SK-N-SH (cell line): Measurements from ENCODE around the gene C1orf35. TPM values are rescaled to one million over a fixed set of nuclear protein-coding genes. Genes with fewer than 3 reads are reported as not detected.

ENCODE experiments used
- CTCF ChIA-PET: fragments of 300-600, 350-600 bp; formaldehyde crosslinking; extraction: SDS; loops from one replicate; lab custom pipeline; 2021; lab: Yijun Ruan, JAX
- POLR2A ChIA-PET: fragments of 350-600 bp; sonication (Branson Sonifier 250); formaldehyde crosslinking; extraction: SDS; loops from one replicate; lab custom pipeline; 2020; ENCODE audit warnings: antibody characterized with exemption, inconsistent platforms; lab: Yijun Ruan, JAX
- DNase-seq: peaks from one replicate; pipeline ENCODE4 v3.0.0; 2012
- H2AFZ ChIP-seq: fragments of 200-600 bp; sonication (generic); 2 replicates; pipeline ENCODE4 v1.8.1; 2016; ENCODE audit warnings: antibody characterized with exemption, mild to moderate bottlenecking, low read depth
- H3F3A ChIP-seq: fragments of 200-600 bp; sonication (generic); replicated peaks from 2 replicates; pipeline ENCODE3; 2016; ENCODE audit warnings: antibody characterized with exemption, mild to moderate bottlenecking; ENCODE audit not compliant: insufficient read depth
- H3K27ac ChIP-seq, 2 experiments: fragments of 200-500 bp in 1 of 2; fragments of 200-600 bp in 1 of 2; sonication (Bioruptor generic) in 1 of 2; sonication (generic), shearing (Covaris generic) in 1 of 2; 2 replicates each; pipeline versions ENCODE4 v1.5.1 to v1.6.1; 2014 to 2016; ENCODE audit warnings: low read depth in 2 of 2, inconsistent platforms in 1 of 2, low read length in 1 of 2, mild to moderate bottlenecking in 1 of 2, mixed read lengths in 1 of 2
- H3K27me3 ChIP-seq: fragments of 200-600 bp; sonication (generic), shearing (Covaris generic); 2 replicates; pipeline ENCODE4 v1.6.1; 2016; ENCODE audit warnings: mixed run types; ENCODE audit not compliant: insufficient read depth
- H3K36me3 ChIP-seq, 2 experiments: fragments of 200-500 bp in 1 of 2; fragments of 200-600 bp in 1 of 2; sonication (Bioruptor generic) in 1 of 2; sonication (generic) in 1 of 2; replicated peaks in 1 of 2; 2 replicates each; pipeline versions ENCODE3 to v1.5.1; 2014 to 2016; ENCODE audit warnings: low read length in 1 of 2, mild to moderate bottlenecking in 1 of 2; ENCODE audit not compliant: insufficient read depth in 2 of 2, control insufficient read depth in 1 of 2
- H3K4me1 ChIP-seq, 2 experiments: fragments of 200-500 bp in 1 of 2; fragments of 200-600 bp in 1 of 2; sonication (Bioruptor generic) in 1 of 2; sonication (generic), shearing (Covaris generic) in 1 of 2; 2 replicates each; pipeline versions ENCODE4 v1.5.1 to v1.6.1; 2014 to 2016; ENCODE audit warnings: low read depth in 1 of 2, low read length in 1 of 2, mixed run types in 1 of 2; ENCODE audit not compliant: insufficient read depth in 2 of 2, control insufficient read depth in 1 of 2
- H3K4me2 ChIP-seq: fragments of 200-600 bp; sonication (generic), shearing (Covaris generic); 2 replicates; pipeline ENCODE4 v1.6.1; 2017; ENCODE audit warnings: mixed run types
- H3K4me3 ChIP-seq, 2 experiments: fragments of 200-500 bp in 1 of 2; fragments of 200-600 bp in 1 of 2; sonication (Bioruptor generic) in 1 of 2; sonication (generic), shearing (Covaris generic) in 1 of 2; 2 replicates each; pipeline versions ENCODE4 v1.5.1 to v1.8.1; 2014 to 2016; ENCODE audit warnings: low read depth in 2 of 2, inconsistent platforms in 1 of 2, low read length in 1 of 2, mild to moderate bottlenecking in 1 of 2, mixed read lengths in 1 of 2, moderate library complexity in 1 of 2
- H3K79me2 ChIP-seq: fragments of 200-600 bp; sonication (generic); 2 replicates; pipeline ENCODE4 v1.8.1; 2017; ENCODE audit warnings: mild to moderate bottlenecking; ENCODE audit not compliant: insufficient read depth
- H3K9ac ChIP-seq: fragments of 200-600 bp; sonication (generic); 2 replicates; pipeline ENCODE4 v1.6.1; 2017; ENCODE audit warnings: mixed run types
- H3K9me2 ChIP-seq: fragments of 200-600 bp; sonication (generic); 2 replicates; pipeline ENCODE4 v1.6.1; 2017; ENCODE audit warnings: mixed run types
- H3K9me3 ChIP-seq: fragments of 200-600 bp; sonication (generic); 2 replicates; pipeline ENCODE4 v1.6.1; 2017; ENCODE audit warnings: mixed run types, mild to moderate bottlenecking, moderate library complexity
- H4K20me1 ChIP-seq: fragments of 200-600 bp; sonication (generic); 2 replicates; pipeline ENCODE4 v1.6.1; 2017; ENCODE audit warnings: mild to moderate bottlenecking, mixed run types; ENCODE audit not compliant: insufficient read depth
- CHD2 ChIP-seq: fragments of 150-350 bp; IDR thresholded peaks from 2 replicates; pipeline ENCODE4 v1.6.1; 2018; ENCODE audit warnings: low read length; ENCODE audit not compliant: partially characterized antibody
- ELF1 ChIP-seq: IDR thresholded peaks from 2 replicates; pipeline ENCODE4 v1.4.0; 2012
- EP300 ChIP-seq, 2 experiments: IDR thresholded peaks; 2 replicates each; pipeline versions ENCODE4 v1.4.0 to v1.6.1; 2012; ENCODE audit warnings: borderline replicate concordance in 1 of 2, low read depth in 1 of 2, low read length in 1 of 2
- GABPA ChIP-seq: IDR thresholded peaks from 2 replicates; pipeline ENCODE4 v1.4.0; 2012; ENCODE audit warnings: low read depth, mild to moderate bottlenecking
- GATA2 ChIP-seq: sonication (generic); formaldehyde crosslinking; IDR thresholded peaks from 2 replicates; pipeline ENCODE4 v1.5.0; 2020; ENCODE audit warnings: mild to moderate bottlenecking, missing genetic modification reagents
- IRF3 ChIP-seq: fragments of 150-350 bp; IDR thresholded peaks from 2 replicates; pipeline ENCODE4 v1.6.1; 2016; ENCODE audit warnings: mild to moderate bottlenecking, low read depth, low read length
- MAX ChIP-seq: IDR thresholded peaks from 2 replicates; pipeline ENCODE4 v1.4.0; 2012; ENCODE audit warnings: low read depth
- NRF1 ChIP-seq: IDR thresholded peaks from 2 replicates; pipeline ENCODE4 v1.6.1; 2012; ENCODE audit warnings: low read depth, mild to moderate bottlenecking, low read length
- PBX3 ChIP-seq: IDR thresholded peaks from 2 replicates; pipeline ENCODE4; 2012
- POLR2AphosphoS5 ChIP-seq: IDR thresholded peaks from 2 replicates; pipeline ENCODE4 v1.6.1; 2012; ENCODE audit warnings: low read depth, low read length
- RCOR1 ChIP-seq: fragments of 150-350 bp; IDR thresholded peaks from 2 replicates; pipeline ENCODE4 v1.6.1; 2017; ENCODE audit warnings: antibody characterized with exemption, low read length
- REST ChIP-seq: IDR thresholded peaks from 2 replicates; pipeline ENCODE4 v1.6.1; 2012; ENCODE audit warnings: mild to moderate bottlenecking, low read depth, low read length, moderate library complexity
- RFX5 ChIP-seq: IDR thresholded peaks from 2 replicates; pipeline ENCODE4 v1.6.1; 2012; ENCODE audit warnings: mild to moderate bottlenecking, improper control_type of control experiment, low read length
- RXRA ChIP-seq: IDR thresholded peaks from 2 replicates; pipeline ENCODE4 v1.4.0; 2012; ENCODE audit warnings: low read depth, mild to moderate bottlenecking, borderline replicate concordance
- SIN3A ChIP-seq: IDR thresholded peaks from 2 replicates; pipeline ENCODE4 v1.6.1; 2012; ENCODE audit warnings: low read depth, mild to moderate bottlenecking, low read length, moderate library complexity, borderline replicate concordance
- TAF1 ChIP-seq: IDR thresholded peaks from 2 replicates; pipeline ENCODE4 v1.6.1; 2012; ENCODE audit warnings: low read depth, mild to moderate bottlenecking, low read length, moderate library complexity, borderline replicate concordance
- USF1 ChIP-seq: IDR thresholded peaks from 2 replicates; pipeline ENCODE4 v1.4.0; 2012; ENCODE audit warnings: low read depth, borderline replicate concordance
- WGBS: methylation state at CpG from one replicate; pipeline ENCODE4 v1.1.6; 2017; ENCODE audit warnings: low lambda C conversion rate; 5-methylcytosine and 5-hydroxymethylcytosine counted together
- polyA plus RNA-seq, 3 experiments: library from polyadenylated mRNA; depleted of rRNA; stranded (reverse); fragments of >200 nt; gene quantifications; 2 replicates each; pipeline ENCODE4 v1.2.3, GENCODE V29; 2012

C1orf35 gene
- polyA plus RNA-seq, 1 of the 3 experiments (the other 2 are of a cell fraction): 42.9 TPM

- peak within 1 kb of the TSS; percentile 84 to 89 for H3K27ac ChIP-seq
- WGBS: 4% methylated on average over 13 of the region's 95 CpGs
- TF ChIP-seq REST (peak; percentile 56; the same call in 1 of the 2 replicates), ELF1 (peak; percentile 81), RFX5 (peak; percentile 85), SIN3A (peak; percentile 88; the same call in 1 of the 2 replicates), RCOR1 (0 out of 2 replicates have a peak, but pooled peaks have one; percentile 7), GABPA (peak; percentile 70), PBX3 (peak; percentile 95), MAX (peak; percentile 62), POLR2AphosphoS5 (peak; percentile 64), IRF3 (0 out of 2 replicates have a peak, but pooled peaks have one; percentile 23), GATA2 (no peak), RXRA (no peak), TAF1 (peak; percentile 29; the same call in 1 of the 2 replicates), CHD2 (peak; percentile 42), USF1 (no peak), EP300 (IDR thresholded peaks at IDR 0.05; ENCODE audit: borderline replicate concordance in 1 of 2, low read depth in 1 of 2, low read length in 1 of 2) (no peak), NRF1 (peak; percentile 71)
- no peaks in the 10 kb centered on the region for H3K9me2 ChIP-seq
- H3K4me2 ChIP-seq: peak within 1 kb of the TSS; percentile 100
- H3K79me2 ChIP-seq: peaks cover 50% of the 10 kb centered on the region
- CTCF ChIA-PET: interaction anchor here (1.9 to 4.5 kb wide), 2 partner anchors 9 to 26 kb away, joined by 10 to 22 read pairs; partner anchors contain the start of gene IBA57
- H3K9ac ChIP-seq: peak within 1 kb of the TSS; percentile 98
- H4K20me1 ChIP-seq: peaks cover 44% of the 10 kb centered on the region
- H3K4me3 ChIP-seq: peak within 1 kb of the TSS; percentile 87 to 99
- H3K9me3 ChIP-seq: no peaks in the 10 kb centered on the region
- DNase-seq: peak; percentile 97
- peaks cover 23% of the 10 kb centered on the region; the same call in 1 of the 2 replicates for H3K27me3 ChIP-seq
- POLR2A ChIA-PET: interaction anchor here (0.5 to 1.0 kb wide), 5 partner anchors 12 to 324 kb away, joined by 3 to 6 read pairs (median 4); partner anchors contain the start of genes IBA57 and TRIM11
- no peaks in the 10 kb centered on the region for H3F3A ChIP-seq
- peaks cover 23% of the 10 kb centered on the region in 2 experiments; a peak in 2 of 4 replicates for H3K4me1 ChIP-seq
- H3K36me3 ChIP-seq: peaks cover 1 to 4% of the 10 kb centered on the region in 2 experiments
- H2AFZ ChIP-seq: peak within 1 kb of the TSS; percentile 87
Measured at GRCh38 chr1:228139931-228140723, 37.0 kb upstream of the C1orf35 start, which contains the start of gene GUK1. Gene GUK1, plus strand, starts transcription at chr1:228140279. Its CDS starts 24 bp downstream, at chr1:228140303.
